ENCODE measurements around the gene LHX3. TPM values are rescaled to one million over a fixed set of nuclear protein-coding genes. Genes with fewer than 3 reads are reported as not detected.

Gene LHX3
- total RNA-seq, 4 donors from 2014 or later: not detected

- Histone ChIP-seq H3K27ac (no peak overlapping the region), H3K9me3 (no peaks in the 10 kb centered on the region), H3K27me3 (no peaks in the 10 kb centered on the region), H3K4me1 (peaks cover 6 to 11% of the 10 kb centered on the region in 2 donors), H3K36me3 (no peaks in the 10 kb centered on the region), H3K4me3 (no peak overlapping the region)
- TF ChIP-seq POLR2A (IDR thresholded peaks at IDR 0.05) (no peak), CTCF (IDR thresholded peaks at IDR 0.05) (no peak)
- intact Hi-C loops (cut with DNase I; ENCODE audit: low total_unique reads): no loop called here
- no peak for DNase-seq
Observed at GRCh38 chr9:136241542-136241941, 36.6 kb upstream of the LHX3 start.

DNA sequence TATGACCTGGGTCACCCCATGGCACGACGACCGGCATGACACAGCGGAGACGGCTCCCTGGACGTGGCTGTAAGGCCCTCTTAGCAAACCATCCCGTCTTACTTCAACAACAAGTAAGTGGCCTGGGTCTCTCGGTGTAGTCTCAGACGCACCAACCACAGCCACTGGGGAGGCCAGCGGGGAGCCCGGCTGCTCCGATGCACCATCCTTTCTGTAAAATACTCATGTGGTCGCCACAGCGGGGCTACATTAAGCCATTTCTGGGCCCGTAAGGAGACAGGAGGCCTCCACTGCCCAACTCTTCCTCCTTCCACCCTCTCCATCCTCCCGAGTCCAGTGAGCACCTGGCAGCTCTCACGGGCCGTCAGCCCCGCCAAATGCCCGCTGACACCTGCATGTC is 36.0 kb upstream of the LHX3 start:
- no peaks in the 10 kb centered on the region for H3K36me3 ChIP-seq
- DNase-seq: no peak
- no peak for TF ChIP-seq POLR2A (IDR thresholded peaks at IDR 0.05)
- no peak for TF ChIP-seq CTCF (IDR thresholded peaks at IDR 0.05)
- no peaks in the 10 kb centered on the region for H3K9me3 ChIP-seq
- no peak overlapping the region for H3K4me3 ChIP-seq
- H3K27me3 ChIP-seq: no peaks in the 10 kb centered on the region
- H3K27ac ChIP-seq: no peak overlapping the region
- H3K4me1 ChIP-seq: peaks cover 6 to 11% of the 10 kb centered on the region in 2 donors
- intact Hi-C loops (cut with DNase I; ENCODE audit: low total_unique reads): no loop called here

GRCh38 chr9:136239983-136240330 is 35.0 kb upstream of the LHX3 start:
- Histone ChIP-seq H3K36me3 (no peaks in the 10 kb centered on the region), H3K9me3 (no peaks in the 10 kb centered on the region), H3K27ac (no peak overlapping the region), H3K4me3 (no peak overlapping the region), H3K4me1 (peaks cover 6 to 9% of the 10 kb centered on the region in 2 donors), H3K27me3 (no peaks in the 10 kb centered on the region)
- no peak for TF ChIP-seq POLR2A (IDR thresholded peaks at IDR 0.05)
- no peak for TF ChIP-seq CTCF (IDR thresholded peaks at IDR 0.05)
- DNase-seq: no peak
- intact Hi-C loops (cut with DNase I; ENCODE audit: low total_unique reads): no loop called here

GRCh38 chr9:136239135-136239982 is 34.4 kb upstream of the LHX3 start:
- no peak for DNase-seq
- H3K27ac ChIP-seq: no peak overlapping the region
- H3K36me3 ChIP-seq: no peaks in the 10 kb centered on the region
- intact Hi-C loops (cut with DNase I; ENCODE audit: low total_unique reads): no loop called here
- TF ChIP-seq CTCF (IDR thresholded peaks at IDR 0.05): no peak
- TF ChIP-seq POLR2A (IDR thresholded peaks at IDR 0.05): no peak
- peaks cover 2 to 3% of the 10 kb centered on the region in 2 donors for H3K4me1 ChIP-seq
- H3K27me3 ChIP-seq: no peaks in the 10 kb centered on the region
- no peak overlapping the region for H3K4me3 ChIP-seq
- H3K9me3 ChIP-seq: no peaks in the 10 kb centered on the region

- no peak for DNase-seq
- H3K4me1 ChIP-seq: no peaks in the 10 kb centered on the region
- intact Hi-C loops (cut with DNase I; ENCODE audit: low total_unique reads): no loop called here
- no peaks in the 10 kb centered on the region for H3K27me3 ChIP-seq
- no peaks in the 10 kb centered on the region for H3K9me3 ChIP-seq
- TF ChIP-seq POLR2A (IDR thresholded peaks at IDR 0.05): no peak
- TF ChIP-seq CTCF (IDR thresholded peaks at IDR 0.05): no peak
- no peaks in the 10 kb centered on the region for H3K36me3 ChIP-seq
- H3K4me3 ChIP-seq: no peak overlapping the region
- H3K27ac ChIP-seq: no peak overlapping the region
Observed at GRCh38 chr9:136238342-136238732, 33.4 kb upstream of the LHX3 start.

All from uterus (tissue), 4 donors.